ENCODE data around the gene CHST9.

DNA sequence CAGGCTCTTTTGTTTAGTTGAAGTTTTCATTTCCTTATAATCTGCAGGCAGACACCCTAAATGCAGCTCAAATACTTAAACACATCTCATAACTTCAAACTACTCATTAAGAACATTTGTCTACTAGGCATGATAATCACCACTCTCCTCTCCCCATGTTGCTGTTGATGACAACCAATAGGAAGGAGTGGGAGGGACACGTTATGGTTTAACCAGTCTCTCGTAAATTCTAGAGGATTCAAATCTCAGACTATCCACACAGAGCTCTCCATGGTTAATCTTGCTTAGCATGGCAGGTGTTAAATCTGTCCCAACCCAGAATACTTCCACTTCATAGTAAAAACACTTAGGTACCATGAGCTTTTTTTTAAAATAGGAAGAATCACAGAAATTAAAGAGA is 192.2 kb downstream of the CHST9 start:
- TF ChIP-seq, protein P1, sequence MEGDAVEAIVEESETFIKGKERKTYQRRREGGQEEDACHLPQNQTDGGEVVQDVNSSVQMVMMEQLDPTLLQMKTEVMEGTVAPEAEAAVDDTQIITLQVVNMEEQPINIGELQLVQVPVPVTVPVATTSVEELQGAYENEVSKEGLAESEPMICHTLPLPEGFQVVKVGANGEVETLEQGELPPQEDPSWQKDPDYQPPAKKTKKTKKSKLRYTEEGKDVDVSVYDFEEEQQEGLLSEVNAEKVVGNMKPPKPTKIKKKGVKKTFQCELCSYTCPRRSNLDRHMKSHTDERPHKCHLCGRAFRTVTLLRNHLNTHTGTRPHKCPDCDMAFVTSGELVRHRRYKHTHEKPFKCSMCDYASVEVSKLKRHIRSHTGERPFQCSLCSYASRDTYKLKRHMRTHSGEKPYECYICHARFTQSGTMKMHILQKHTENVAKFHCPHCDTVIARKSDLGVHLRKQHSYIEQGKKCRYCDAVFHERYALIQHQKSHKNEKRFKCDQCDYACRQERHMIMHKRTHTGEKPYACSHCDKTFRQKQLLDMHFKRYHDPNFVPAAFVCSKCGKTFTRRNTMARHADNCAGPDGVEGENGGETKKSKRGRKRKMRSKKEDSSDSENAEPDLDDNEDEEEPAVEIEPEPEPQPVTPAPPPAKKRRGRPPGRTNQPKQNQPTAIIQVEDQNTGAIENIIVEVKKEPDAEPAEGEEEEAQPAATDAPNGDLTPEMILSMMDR (IDR thresholded peaks at IDR 0.05), result no peak
- TF ChIP-seq EP300 (IDR thresholded peaks at IDR 0.05) (no peak), POLR2A (IDR thresholded peaks at IDR 0.05) (no peak)
